H1 (cell line): ENCODE results near the gene EBF3. TPM values are rescaled to one million over a fixed set of nuclear protein-coding genes. Genes with fewer than 3 reads are reported as not detected.

Experiments used
- CTCF ChIA-PET: fragments of 300-600 bp; sonication (Branson Sonifier 250); formaldehyde crosslinking; loops from one replicate; lab custom pipeline; 2021; ENCODE audit not compliant: partially characterized antibody; lab: Charles Lee
- POLR2A ChIA-PET: fragments of 300-600 bp; sonication (Branson Sonifier 250); formaldehyde crosslinking; loops from one replicate; lab custom pipeline; 2021; ENCODE audit warnings: inconsistent platforms; ENCODE audit not compliant: partially characterized antibody; lab: Charles Lee
- DNase-seq, 2 experiments: peaks; one replicate each; pipeline versions ENCODE4 v3.0.0 to v3.0.0-alpha.2; 2010 to 2022; ENCODE audit warnings: low spot score in 2 of 2, low read depth in 1 of 2, mixed read lengths in 1 of 2
- FAIRE-seq: peaks from 2 replicates; lab custom pipeline; 2011; peaks lifted over from hg19 to GRCh38; lab: Jason Lieb, UNC
- H2AFZ ChIP-seq: 2 replicates; pipeline ENCODE4 v1.8.1; 2012; ENCODE audit warnings: low read length, inconsistent platforms
- H2AK5ac ChIP-seq: 2 replicates; pipeline ENCODE4 v1.6.1; 2013; ENCODE audit warnings: low read depth, low read length
- H2BK120ac ChIP-seq: replicated peaks from 2 replicates; pipeline ENCODE3; 2013; ENCODE audit warnings: low read depth, low read length, inconsistent platforms
- H2BK12ac ChIP-seq: 2 replicates; pipeline ENCODE4 v1.6.1; 2013; ENCODE audit warnings: low read depth, low read length
- H2BK15ac ChIP-seq: 2 replicates; pipeline ENCODE4 v1.6.1; 2013; ENCODE audit warnings: low read length
- H2BK20ac ChIP-seq: 2 replicates; pipeline ENCODE4 v1.6.1; 2013; ENCODE audit warnings: low read length
- H2BK5ac ChIP-seq: 2 replicates; pipeline ENCODE4 v1.6.1; 2013; ENCODE audit warnings: low read depth, low read length
- H3K14ac ChIP-seq: 2 replicates; pipeline ENCODE4 v1.6.1; 2013; ENCODE audit warnings: inconsistent platforms; ENCODE audit not compliant: insufficient read length
- H3K18ac ChIP-seq: 2 replicates; pipeline ENCODE4 v1.6.1; 2013; ENCODE audit warnings: low read length; ENCODE audit errors: extremely low read depth
- H3K23ac ChIP-seq: 2 replicates; pipeline ENCODE4 v1.6.1; 2013; ENCODE audit warnings: inconsistent platforms; ENCODE audit not compliant: insufficient read length
- H3K23me2 ChIP-seq: 2 replicates; pipeline ENCODE4 v1.6.1; 2013; ENCODE audit warnings: low read depth, low read length
- H3K27ac ChIP-seq: 2 replicates; pipeline ENCODE4 v1.6.1; 2011; ENCODE audit warnings: low read depth, low read length, inconsistent platforms
- H3K27me3 ChIP-seq, 4 experiments: replicated peaks in 1 of 4; 1 replicate in 1 of 4; 2 replicates in 3 of 4; pipeline versions ENCODE4 v1.6.1 to v1.8.1; 2011 to 2013; ENCODE audit warnings: low read length in 3 of 4, mild to moderate bottlenecking in 3 of 4, inconsistent platforms in 2 of 4, mixed read lengths in 2 of 4, moderate library complexity in 1 of 4; ENCODE audit not compliant: control insufficient read depth in 3 of 4, insufficient read depth in 3 of 4; ENCODE audit errors: extremely low read depth in 1 of 4
- H3K36me3 ChIP-seq, 4 experiments: 2 replicates each; pipeline versions ENCODE4 v1.6.1 to v1.8.1; 2011 to 2013; ENCODE audit warnings: mild to moderate bottlenecking in 4 of 4, low read length in 3 of 4, moderate library complexity in 2 of 4, control low read depth in 1 of 4, inconsistent platforms in 1 of 4; ENCODE audit not compliant: insufficient read depth in 4 of 4, control insufficient read depth in 2 of 4
- H3K4ac ChIP-seq: replicated peaks from 2 replicates; pipeline ENCODE3; 2013; ENCODE audit warnings: low read length, low read depth, mixed read lengths, inconsistent platforms; ENCODE audit not compliant: insufficient read length
- H3K4me1 ChIP-seq, 4 experiments: replicated peaks in 1 of 4; 1 replicate in 1 of 4; 2 replicates in 3 of 4; pipeline versions ENCODE4 v1.6.1 to v1.8.1; 2011 to 2013; ENCODE audit warnings: low read length in 3 of 4, inconsistent platforms in 2 of 4, mixed read lengths in 1 of 4; ENCODE audit not compliant: insufficient read depth in 4 of 4, control insufficient read depth in 3 of 4
- H3K4me2 ChIP-seq, 2 experiments: 2 replicates each; pipeline versions ENCODE4 v1.6.1 to v1.8.1; 2011 to 2013; ENCODE audit warnings: low read depth in 2 of 2, low read length in 2 of 2, control low read depth in 1 of 2, inconsistent platforms in 1 of 2, mild to moderate bottlenecking in 1 of 2; ENCODE audit not compliant: insufficient read depth in 1 of 2
- H3K4me3 ChIP-seq, 4 experiments: fragments of 200-600, 300-600 bp in 1 of 4; sonication (generic), shearing (Covaris generic), sonication (Bioruptor Twin) in 1 of 4; 2 replicates each; pipeline versions ENCODE4 v1.5.1 to v1.8.1; 2011 to 2016; ENCODE audit warnings: low read length in 4 of 4, low read depth in 3 of 4, control low read depth in 2 of 4, inconsistent platforms in 2 of 4, mild to moderate bottlenecking in 2 of 4, mixed read lengths in 1 of 4, moderate library complexity in 1 of 4; ENCODE audit not compliant: insufficient read depth in 2 of 4; ENCODE audit errors: extremely low read depth in 1 of 4
- H3K56ac ChIP-seq: replicated peaks from 2 replicates; pipeline ENCODE3; 2013; ENCODE audit warnings: low read depth, mild to moderate bottlenecking, mixed read lengths, low read length, inconsistent platforms; ENCODE audit not compliant: insufficient read length
- H3K79me1 ChIP-seq: 2 replicates; pipeline ENCODE4 v1.6.1; 2013; ENCODE audit warnings: low read depth, low read length, control low read depth
- H3K79me2 ChIP-seq, 2 experiments: 2 replicates each; pipeline versions ENCODE4 v1.6.1 to v1.8.1; 2012 to 2013; ENCODE audit warnings: low read length in 2 of 2, mild to moderate bottlenecking in 2 of 2, inconsistent platforms in 1 of 2; ENCODE audit not compliant: insufficient read depth in 2 of 2, control insufficient read depth in 1 of 2
- H3K9ac ChIP-seq, 4 experiments: replicated peaks in 1 of 4; 1 replicate in 1 of 4; 2 replicates in 3 of 4; pipeline versions ENCODE4 v1.6.1 to v1.8.1; 2011 to 2013; ENCODE audit warnings: low read depth in 3 of 4, low read length in 3 of 4, control low read depth in 2 of 4, mild to moderate bottlenecking in 2 of 4, moderate library complexity in 2 of 4, inconsistent platforms in 1 of 4; ENCODE audit errors: extremely low read depth in 1 of 4
- H3K9me3 ChIP-seq, 2 experiments: 2 replicates each; pipeline versions ENCODE4 v1.6.1 to v1.8.1; 2012 to 2013; ENCODE audit warnings: mild to moderate bottlenecking in 2 of 2, moderate library complexity in 2 of 2, control low read depth in 1 of 2, inconsistent platforms in 1 of 2, low read depth in 1 of 2, low read length in 1 of 2, mixed read lengths in 1 of 2; ENCODE audit not compliant: insufficient read depth in 2 of 2
- H4K20me1 ChIP-seq, 2 experiments: replicated peaks in 1 of 2; 2 replicates each; pipeline versions ENCODE3 to v1.8.1; 2011 to 2013; ENCODE audit warnings: inconsistent platforms in 2 of 2, low read length in 2 of 2, mild to moderate bottlenecking in 1 of 2; ENCODE audit not compliant: insufficient read depth in 2 of 2, control insufficient read depth in 1 of 2
- H4K5ac ChIP-seq: 2 replicates; pipeline ENCODE4 v1.6.1; 2013; ENCODE audit warnings: low read length, low read depth, mixed read lengths, inconsistent platforms; ENCODE audit not compliant: insufficient read length
- H4K8ac ChIP-seq: 2 replicates; pipeline ENCODE4 v1.8.0; 2013; ENCODE audit warnings: mild to moderate bottlenecking, moderate library complexity, low read length, inconsistent platforms; ENCODE audit not compliant: insufficient read depth; ENCODE audit errors: extremely low read depth
- H4K91ac ChIP-seq: replicated peaks from 2 replicates; pipeline ENCODE3; 2013; ENCODE audit warnings: low read length, mixed read lengths, inconsistent platforms; ENCODE audit not compliant: insufficient read length
- ASH2L ChIP-seq: fragments of 200-600, 300-600 bp; sonication (generic); IDR thresholded peaks from one replicate; pipeline ENCODE4 v1.7.1; 2017; ENCODE audit warnings: low read length
- TBP ChIP-seq: IDR thresholded peaks from 2 replicates; pipeline ENCODE4 v1.6.1; 2011; ENCODE audit warnings: low read depth, low read length, improper control_type of control experiment
- WGBS, 2 experiments: shearing (Covaris generic) in 1 of 2; methylation state at CpG; one replicate each; pipeline versions ENCODE4 v1.1.6 to v1.1.7; 2013 to 2015; ENCODE audit warnings: low lambda C conversion rate in 2 of 2, mixed read lengths in 2 of 2, inconsistent platforms in 1 of 2, low coverage in 1 of 2, missing lambda C conversion rate in 1 of 2; ENCODE audit not compliant: insufficient replicate concordance in 2 of 2, insufficient coverage in 1 of 2, insufficient read length in 1 of 2; ENCODE audit errors: extremely low coverage in 1 of 2, missing lambda C conversion rate in 1 of 2; 5-methylcytosine and 5-hydroxymethylcytosine counted together
- polyA plus RNA-seq, 7 experiments: library from polyadenylated mRNA; depleted of rRNA in 3 of 7; stranded (reverse) in 5 of 7; unstranded in 2 of 7; fragments of >200 nt in 5 of 7; fragments of 200-250 nt in 2 of 7; gene quantifications; 1 replicate in 5 of 7; 2 replicates in 1 of 7; 4 replicates in 1 of 7; pipeline versions ENCODE4 v1.2.1 to v1.2.3, GENCODE V29; 2011 to 2013; ENCODE audit warnings: missing spikeins in 2 of 7, mixed read lengths in 2 of 7
- total RNA-seq: library from RNA; stranded (reverse); fragmentation: NEBNext Ultra II Directional; extraction: Animal tissue kit (Norgen Biotek cat#: 25700); gene quantifications from 2 replicates; pipeline ENCODE4 v1.2.1, GENCODE V29; 2021

EBF3 gene
- total and polyA plus RNA-seq, 2 of the 8 experiments (the other 6 are each of a cell fraction or from before 2014, with no cell fraction given): 0.08 to 0.26 TPM

DNA sequence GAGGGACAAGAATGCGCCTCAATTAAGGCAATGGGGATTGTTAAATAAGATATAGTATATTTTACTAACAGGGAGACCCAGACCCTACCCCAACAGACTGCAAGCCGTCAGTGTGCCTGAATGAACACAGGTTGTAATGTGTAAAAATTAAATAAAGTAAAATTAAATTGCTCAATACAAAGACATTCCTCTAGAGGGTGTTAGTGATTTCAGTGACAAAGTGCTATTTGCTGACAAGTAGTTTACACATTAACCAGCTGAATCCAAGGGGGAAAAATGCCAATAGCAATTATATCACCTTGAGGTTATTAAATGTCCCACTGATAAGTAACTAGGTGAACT is 110.5 kb downstream of the EBF3 start:
- no peak overlapping the region for H2BK120ac ChIP-seq
- POLR2A ChIA-PET: no interaction called here
- no peak for FAIRE-seq
- no peaks in the 10 kb centered on the region for H3K23me2 ChIP-seq
- no peak overlapping the region for H4K8ac ChIP-seq
- no peaks in the 10 kb centered on the region for H3K79me2 ChIP-seq
- no peak overlapping the region for H4K91ac ChIP-seq
- H2BK5ac ChIP-seq: no peak overlapping the region
- DNase-seq: no peak
- peaks cover 0 to 3% of the 10 kb centered on the region in 2 experiments; a peak in 1 of 4 replicates for H3K9me3 ChIP-seq
- no peak overlapping the region for H2AK5ac ChIP-seq
- H4K5ac ChIP-seq: no peak overlapping the region
- no peaks in the 10 kb centered on the region for H3K27me3 ChIP-seq
- H3K56ac ChIP-seq: no peak overlapping the region
- no peak overlapping the region for H3K14ac ChIP-seq
- H2BK20ac ChIP-seq: no peak overlapping the region
- H2AFZ ChIP-seq: no peak overlapping the region
- no peak overlapping the region for H3K9ac ChIP-seq
- H3K4me2 ChIP-seq: no peak overlapping the region
- no peak overlapping the region for H3K18ac ChIP-seq
- CTCF ChIA-PET: interaction anchor here (0.6 to 4.3 kb wide), 26 partner anchors 9 to 193 kb away, joined by 3 to 24 read pairs (median 4); no protein-coding TSS in a partner anchor
- no peaks in the 10 kb centered on the region; a peak in 1 of 7 replicates for H3K4me1 ChIP-seq
- no peak overlapping the region for H3K4ac ChIP-seq
- no peak overlapping the region for H2BK15ac ChIP-seq
- WGBS, 2 experiments: 82% methylated on average over 2 of the region's 2 CpGs; no CpG with 5 or more reads in 1 of the 2 experiments
- no peak overlapping the region for H3K27ac ChIP-seq
- H2BK12ac ChIP-seq: no peak overlapping the region
- H3K36me3 ChIP-seq: no peaks in the 10 kb centered on the region
- no peaks in the 10 kb centered on the region for H3K79me1 ChIP-seq
- no peak overlapping the region for H3K4me3 ChIP-seq
- no peaks in the 10 kb centered on the region for H4K20me1 ChIP-seq
- H3K23ac ChIP-seq: no peak overlapping the region
- no peak for TF ChIP-seq TBP
- no peak for TF ChIP-seq ASH2L
